ENCODE results near the gene BCORL1. TPM values are rescaled to one million over a fixed set of nuclear protein-coding genes. Genes with fewer than 3 reads are reported as not detected.

Gene BCORL1
- polyA plus RNA-seq, 1 of the 3 experiments (the other 2 are of a cell fraction): 4.2 TPM

DNA sequence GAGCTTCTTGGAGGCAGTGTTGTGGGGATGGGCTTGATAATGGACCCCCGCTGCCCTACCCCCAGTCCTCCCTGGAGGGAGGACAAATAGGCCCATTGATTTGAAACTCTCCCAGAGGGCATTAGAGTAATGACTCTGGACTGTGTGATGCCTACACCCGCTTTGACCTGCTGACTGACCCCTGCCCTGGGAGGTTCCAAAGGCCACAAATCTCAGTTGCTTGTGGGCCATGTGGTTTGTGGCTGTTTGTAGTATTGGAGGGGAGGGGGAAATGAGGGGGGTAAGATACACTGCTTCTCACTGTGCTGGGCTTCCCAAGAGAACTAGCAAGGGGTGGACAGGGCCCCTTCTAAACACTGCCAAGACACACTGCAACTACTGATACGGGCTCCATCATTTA lies 27.6 kb upstream of the BCORL1 start:
- no peak overlapping the region for H3K9ac ChIP-seq
- no peak overlapping the region for H3K4me3 ChIP-seq (ENCODE audit: low read depth in 2 of 2, low read length in 1 of 2)
- peaks cover 0 to 6% of the 10 kb centered on the region in 2 experiments; a peak in 1 of 4 replicates for H3K4me1 ChIP-seq (ENCODE audit: control insufficient read depth in 1 of 2, insufficient read depth in 2 of 2, low read depth in 1 of 2, low read length in 1 of 2)
- no peak for DNase-seq
- H3K79me2 ChIP-seq (ENCODE audit: insufficient read depth): no peaks in the 10 kb centered on the region
- no peak for TF ChIP-seq RAD21 (IDR thresholded peaks at IDR 0.05; ENCODE audit: low read length)
- no peak for TF ChIP-seq TCF12 (IDR thresholded peaks at IDR 0.05)
- TF ChIP-seq, protein P1, sequence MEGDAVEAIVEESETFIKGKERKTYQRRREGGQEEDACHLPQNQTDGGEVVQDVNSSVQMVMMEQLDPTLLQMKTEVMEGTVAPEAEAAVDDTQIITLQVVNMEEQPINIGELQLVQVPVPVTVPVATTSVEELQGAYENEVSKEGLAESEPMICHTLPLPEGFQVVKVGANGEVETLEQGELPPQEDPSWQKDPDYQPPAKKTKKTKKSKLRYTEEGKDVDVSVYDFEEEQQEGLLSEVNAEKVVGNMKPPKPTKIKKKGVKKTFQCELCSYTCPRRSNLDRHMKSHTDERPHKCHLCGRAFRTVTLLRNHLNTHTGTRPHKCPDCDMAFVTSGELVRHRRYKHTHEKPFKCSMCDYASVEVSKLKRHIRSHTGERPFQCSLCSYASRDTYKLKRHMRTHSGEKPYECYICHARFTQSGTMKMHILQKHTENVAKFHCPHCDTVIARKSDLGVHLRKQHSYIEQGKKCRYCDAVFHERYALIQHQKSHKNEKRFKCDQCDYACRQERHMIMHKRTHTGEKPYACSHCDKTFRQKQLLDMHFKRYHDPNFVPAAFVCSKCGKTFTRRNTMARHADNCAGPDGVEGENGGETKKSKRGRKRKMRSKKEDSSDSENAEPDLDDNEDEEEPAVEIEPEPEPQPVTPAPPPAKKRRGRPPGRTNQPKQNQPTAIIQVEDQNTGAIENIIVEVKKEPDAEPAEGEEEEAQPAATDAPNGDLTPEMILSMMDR (IDR thresholded peaks at IDR 0.05): no peak
- no peak for TF ChIP-seq RFX5 (IDR thresholded peaks at IDR 0.05; ENCODE audit: low read length)
- TF ChIP-seq SMC3 (IDR thresholded peaks at IDR 0.05; ENCODE audit: low read depth, low read length): no peak
- no peak for TF ChIP-seq NFIC (IDR thresholded peaks at IDR 0.05; ENCODE audit: borderline replicate concordance)
- no peak for TF ChIP-seq RCOR1 (IDR thresholded peaks at IDR 0.05; ENCODE audit: low read length)
- TF ChIP-seq CHD2 (IDR thresholded peaks at IDR 0.05; ENCODE audit: low read length, partially characterized antibody): no peak
- H2AFZ ChIP-seq (ENCODE audit: low read depth): no peak overlapping the region
- H3K9me3 ChIP-seq: no peaks in the 10 kb centered on the region
- no peaks in the 10 kb centered on the region for H3K36me3 ChIP-seq (replicated peaks in 1 of 2; ENCODE audit: control insufficient read depth in 1 of 2, insufficient read depth in 2 of 2, low read length in 1 of 2)
- no peak overlapping the region for H3K4me2 ChIP-seq
- no peaks in the 10 kb centered on the region for H4K20me1 ChIP-seq (ENCODE audit: insufficient read depth)
- CTCF ChIA-PET: no interaction called here
- POLR2A ChIA-PET: no interaction called here
- 43% methylated on average over 3 of the region's 3 CpGs for WGBS (ENCODE audit: low lambda C conversion rate)
- H3K9me2 ChIP-seq: no peaks in the 10 kb centered on the region
- no peak overlapping the region for H3K27ac ChIP-seq (ENCODE audit: low read depth in 2 of 2, low read length in 1 of 2)
- H3K27me3 ChIP-seq (ENCODE audit: insufficient read depth): peaks cover 51% of the 10 kb centered on the region
- peaks cover 8% of the 10 kb centered on the region for H3F3A ChIP-seq (replicated peaks; ENCODE audit: insufficient read depth)

DNA sequence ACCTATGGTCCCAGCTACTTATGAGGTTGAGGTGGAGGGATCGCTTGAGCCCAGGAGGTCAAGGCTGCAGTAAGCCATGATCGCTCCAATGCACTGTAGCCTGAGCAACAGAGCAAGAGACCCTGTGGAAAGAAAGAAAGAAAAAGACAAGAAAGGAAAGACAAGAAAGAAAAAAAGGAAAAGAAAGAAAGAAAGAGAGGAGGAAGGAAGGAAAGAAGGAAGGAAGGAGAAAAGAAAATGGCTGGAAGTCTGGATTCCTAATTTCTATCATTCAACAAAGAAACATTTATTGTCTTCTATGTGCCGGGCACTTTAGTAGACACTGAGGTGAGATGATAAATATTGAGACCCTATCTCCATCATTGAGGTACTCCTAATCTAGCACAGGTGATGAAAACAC lies 26.8 kb upstream of the BCORL1 start:
- CTCF ChIA-PET: interaction anchor here (0.9 kb wide), 1 partner anchor 355 kb away, joined by 3 read pairs; no protein-coding TSS in a partner anchor
- DNase-seq: no peak
- no peaks in the 10 kb centered on the region for H3K79me2 ChIP-seq (ENCODE audit: insufficient read depth)

More for the DNA sequence above, 26.8 kb upstream of the BCORL1 start:
- Histone ChIP-seq H3F3A (replicated peaks; ENCODE audit: insufficient read depth) (peaks cover 8% of the 10 kb centered on the region), H3K4me2 (no peak overlapping the region), H2AFZ (ENCODE audit: low read depth) (no peak overlapping the region), H3K9ac (no peak overlapping the region), H3K9me3 (no peaks in the 10 kb centered on the region), H3K4me3 (ENCODE audit: low read depth in 2 of 2, low read length in 1 of 2) (no peak overlapping the region), H4K20me1 (ENCODE audit: insufficient read depth) (no peaks in the 10 kb centered on the region), H3K36me3 (replicated peaks in 1 of 2; ENCODE audit: control insufficient read depth in 1 of 2, insufficient read depth in 2 of 2, low read length in 1 of 2) (no peaks in the 10 kb centered on the region), H3K27me3 (ENCODE audit: insufficient read depth) (peaks cover 50% of the 10 kb centered on the region), H3K9me2 (no peaks in the 10 kb centered on the region), H3K4me1 (ENCODE audit: control insufficient read depth in 1 of 2, insufficient read depth in 2 of 2, low read depth in 1 of 2, low read length in 1 of 2) (peaks cover 0 to 6% of the 10 kb centered on the region in 2 experiments; a peak in 1 of 4 replicates), H3K27ac (ENCODE audit: low read depth in 2 of 2, low read length in 1 of 2) (no peak overlapping the region)
- POLR2A ChIA-PET: no interaction called here
- WGBS (ENCODE audit: low lambda C conversion rate): 54% methylated on average over 3 of the region's 3 CpGs
- TF ChIP-seq, protein P2, sequence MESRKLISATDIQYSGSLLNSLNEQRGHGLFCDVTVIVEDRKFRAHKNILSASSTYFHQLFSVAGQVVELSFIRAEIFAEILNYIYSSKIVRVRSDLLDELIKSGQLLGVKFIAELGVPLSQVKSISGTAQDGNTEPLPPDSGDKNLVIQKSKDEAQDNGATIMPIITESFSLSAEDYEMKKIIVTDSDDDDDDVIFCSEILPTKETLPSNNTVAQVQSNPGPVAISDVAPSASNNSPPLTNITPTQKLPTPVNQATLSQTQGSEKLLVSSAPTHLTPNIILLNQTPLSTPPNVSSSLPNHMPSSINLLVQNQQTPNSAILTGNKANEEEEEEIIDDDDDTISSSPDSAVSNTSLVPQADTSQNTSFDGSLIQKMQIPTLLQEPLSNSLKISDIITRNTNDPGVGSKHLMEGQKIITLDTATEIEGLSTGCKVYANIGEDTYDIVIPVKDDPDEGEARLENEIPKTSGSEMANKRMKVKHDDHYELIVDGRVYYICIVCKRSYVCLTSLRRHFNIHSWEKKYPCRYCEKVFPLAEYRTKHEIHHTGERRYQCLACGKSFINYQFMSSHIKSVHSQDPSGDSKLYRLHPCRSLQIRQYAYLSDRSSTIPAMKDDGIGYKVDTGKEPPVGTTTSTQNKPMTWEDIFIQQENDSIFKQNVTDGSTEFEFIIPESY (IDR thresholded peaks at IDR 0.05; ENCODE audit: borderline replicate concordance, low read depth): no peak
- no peak for TF ChIP-seq NFIC (IDR thresholded peaks at IDR 0.05; ENCODE audit: borderline replicate concordance)
- TF ChIP-seq RAD21 (IDR thresholded peaks at IDR 0.05; ENCODE audit: low read length): no peak
- TF ChIP-seq CHD2 (IDR thresholded peaks at IDR 0.05; ENCODE audit: low read length, partially characterized antibody): no peak
- no peak for TF ChIP-seq TAF1 (IDR thresholded peaks at IDR 0.05; ENCODE audit: borderline replicate concordance, low read depth, low read length)
- TF ChIP-seq POLR2AphosphoS5 (IDR thresholded peaks at IDR 0.05; ENCODE audit: low read depth, low read length): no peak
- no peak for TF ChIP-seq GATA2 (CRISPR knock-in tag; IDR thresholded peaks at IDR 0.05)
- TF ChIP-seq USF2 (IDR thresholded peaks at IDR 0.05; ENCODE audit: borderline replicate concordance, low read depth, low read length): no peak
- TF ChIP-seq FOXJ3 (CRISPR knock-in tag; IDR thresholded peaks at IDR 0.05): no peak
- TF ChIP-seq GABPA (IDR thresholded peaks at IDR 0.05; ENCODE audit: low read depth): no peak

All from SK-N-SH (cell line).